ENCODE measurements around the gene USP32. TPM values are rescaled to one million over a fixed set of nuclear protein-coding genes. Genes with fewer than 3 reads are reported as not detected.

The USP32 gene
- polyA plus RNA-seq, 3 donors = 10.1 to 26.6 (median 16.6) TPM

GRCh38 chr17:60141111-60142018, 250.6 kb downstream of the USP32 start:
- Histone ChIP-seq H3K79me2 (ENCODE audit: insufficient read depth, low read length) (no peaks in the 10 kb centered on the region), H3K9me3 (replicated peaks in 1 of 2; ENCODE audit: control insufficient read depth in 1 of 2, insufficient read depth in 1 of 2, low read length in 2 of 2) (peaks cover 0 to 11% of the 10 kb centered on the region in 2 donors), H3K9ac (ENCODE audit: insufficient read depth, low read length, poor library complexity, severe bottlenecking) (no peak overlapping the region), H4K20me1 (ENCODE audit: insufficient read depth, low read length) (no peaks in the 10 kb centered on the region), H3K27me3 (ENCODE audit: control insufficient read depth in 2 of 2, insufficient read depth in 2 of 2, low read length in 2 of 2) (peaks cover 52 to 90% of the 10 kb centered on the region in 2 donors), H3K4me1 (ENCODE audit: control insufficient read depth in 1 of 2, insufficient read depth in 2 of 2, low read length in 2 of 2) (peaks cover 26 to 38% of the 10 kb centered on the region in 2 donors), H3K4me3 (replicated peaks in 1 of 3; ENCODE audit: low read depth in 2 of 3, low read length in 3 of 3) (no peak overlapping the region), H2AFZ (ENCODE audit: insufficient read depth, low read depth, low read length, poor library complexity, severe bottlenecking) (no peak overlapping the region), H3K4me2 (replicated peaks; ENCODE audit: extremely low read depth, low read length, poor library complexity, severe bottlenecking) (no peak overlapping the region), H3K36me3 (replicated peaks in 1 of 2; ENCODE audit: control insufficient read depth in 1 of 2, insufficient read depth in 2 of 2, low read length in 2 of 2) (no peaks in the 10 kb centered on the region), H3K27ac (ENCODE audit: low read depth in 1 of 2, low read length in 2 of 2) (no peak overlapping the region)
- peak overlapping the region in 1 of 2 donors; percentile 81 for H3K4me3 Mint-ChIP-seq
- peaks cover 83 to 95% (median 92%) of the 10 kb centered on the region in 3 donors for H3K27me3 Mint-ChIP-seq (ENCODE audit: low read depth in 3 of 3)
- H3K27ac Mint-ChIP-seq = no peak overlapping the region
- H3K36me3 Mint-ChIP-seq = peaks cover 0 to 3% of the 10 kb centered on the region in 2 donors
- intact Hi-C loops (cut with micrococcal nuclease) = loop anchor here in 1 of 2 donors (10.0 kb wide), 1 partner anchor 293 kb away; no protein-coding TSS in a partner anchor
- peaks cover 37% of the 10 kb centered on the region for H3K4me1 Mint-ChIP-seq
- peaks cover 0 to 34% (median 7%) of the 10 kb centered on the region in 7 donors for H3K9me3 Mint-ChIP-seq
- DNase-seq = peak in 2 of 3 donors; percentile 14 to 19
- no peak for TF ChIP-seq CTCF (IDR thresholded peaks at IDR 0.05)
- WGBS (ENCODE audit: insufficient coverage) = 9% methylated on average over 43 of the region's 52 CpGs

- H2AFZ ChIP-seq (ENCODE audit: insufficient read depth, low read depth, low read length, poor library complexity, severe bottlenecking) = no peak overlapping the region
- no peaks in the 10 kb centered on the region for H4K20me1 ChIP-seq (ENCODE audit: insufficient read depth, low read length)
- 6% methylated on average over 66 of the region's 66 CpGs for WGBS (ENCODE audit: insufficient coverage)
- peaks cover 2 to 36% (median 14%) of the 10 kb centered on the region in 7 donors for H3K9me3 Mint-ChIP-seq
- H3K79me2 ChIP-seq (ENCODE audit: insufficient read depth, low read length) = no peaks in the 10 kb centered on the region
- H3K4me1 Mint-ChIP-seq = peaks cover 53% of the 10 kb centered on the region
- H3K27me3 Mint-ChIP-seq (ENCODE audit: low read depth in 3 of 3) = peaks cover 82 to 93% (median 85%) of the 10 kb centered on the region in 3 donors
- no peak overlapping the region for H3K27ac ChIP-seq (ENCODE audit: low read depth in 1 of 2, low read length in 2 of 2)
- peaks cover 34 to 50% of the 10 kb centered on the region in 2 donors for H3K4me1 ChIP-seq (ENCODE audit: control insufficient read depth in 1 of 2, insufficient read depth in 2 of 2, low read length in 2 of 2)
- peaks cover 0 to 11% of the 10 kb centered on the region in 2 donors for H3K9me3 ChIP-seq (replicated peaks in 1 of 2; ENCODE audit: control insufficient read depth in 1 of 2, insufficient read depth in 1 of 2, low read length in 2 of 2)
- no peak overlapping the region for H3K4me3 ChIP-seq (replicated peaks in 1 of 3; ENCODE audit: low read depth in 2 of 3, low read length in 3 of 3)
- peak overlapping the region; percentile 23 for H3K4me2 ChIP-seq (replicated peaks; ENCODE audit: extremely low read depth, low read length, poor library complexity, severe bottlenecking)
- TF ChIP-seq CTCF (IDR thresholded peaks at IDR 0.05) = peak; percentile 63
- H3K27ac Mint-ChIP-seq = peak overlapping the region in 1 of 7 donors; percentile 40
- H3K9ac ChIP-seq (ENCODE audit: insufficient read depth, low read length, poor library complexity, severe bottlenecking) = no peak overlapping the region
- H3K4me3 Mint-ChIP-seq = peak overlapping the region in 1 of 2 donors; percentile 81
- DNase-seq = peak; percentile 43 to 62 (median 51)
- intact Hi-C loops (cut with micrococcal nuclease) = loop anchor here in 1 of 2 donors (10.0 kb wide), 1 partner anchor 295 kb away; no protein-coding TSS in a partner anchor
- no peaks in the 10 kb centered on the region for H3K36me3 ChIP-seq (replicated peaks in 1 of 2; ENCODE audit: control insufficient read depth in 1 of 2, insufficient read depth in 2 of 2, low read length in 2 of 2)
- H3K27me3 ChIP-seq (ENCODE audit: control insufficient read depth in 2 of 2, insufficient read depth in 2 of 2, low read length in 2 of 2) = peaks cover 47 to 80% of the 10 kb centered on the region in 2 donors
- H3K36me3 Mint-ChIP-seq = peaks cover 0 to 6% of the 10 kb centered on the region in 2 donors
These were observed 252.3 kb downstream of the USP32 start for GRCh38 chr17:60139438-60140285.

Measured in CD14-positive monocyte (primary cell).